PFSK-1 (cell line): ENCODE data around the gene DUSP16.

Source experiments
- FOXP2 ChIP-seq: optimal IDR thresholded peaks from 2 replicates; pipeline ENCODE3; 2011; ENCODE audit warnings: borderline replicate concordance, control low read depth, inconsistent platforms; ENCODE audit not compliant: insufficient read depth; ENCODE audit errors: extremely low read length, extremely low read depth
- POLR2AphosphoS5 ChIP-seq: IDR thresholded peaks from 2 replicates; pipeline ENCODE4 v1.6.1; 2012; ENCODE audit warnings: low read depth, mild to moderate bottlenecking, control low read depth, low read length, moderate library complexity
- REST ChIP-seq, 2 experiments: IDR thresholded peaks; 2 replicates each; pipeline versions ENCODE4 v1.6.1 to v1.8.0; 2011 to 2012; ENCODE audit warnings: low read depth in 2 of 2, low read length in 2 of 2, control low read depth in 1 of 2, inconsistent platforms in 1 of 2, mild to moderate bottlenecking in 1 of 2, moderate library complexity in 1 of 2; ENCODE audit not compliant: insufficient read depth in 1 of 2
- SIN3A ChIP-seq: IDR thresholded peaks from 2 replicates; pipeline ENCODE4 v1.6.1; 2012; ENCODE audit warnings: mild to moderate bottlenecking, low read length, moderate library complexity, borderline replicate concordance; ENCODE audit not compliant: insufficient read depth
- TAF1 ChIP-seq: IDR thresholded peaks from 2 replicates; pipeline ENCODE4 v1.6.1; 2012; ENCODE audit warnings: low read length, control low read depth, borderline replicate concordance; ENCODE audit not compliant: insufficient read depth

GRCh38 chr12:12441429-12441807, 121.2 kb downstream of the DUSP16 start:
- TF ChIP-seq REST (IDR thresholded peaks at IDR 0.05; ENCODE audit: insufficient read depth in 1 of 2, low read depth in 2 of 2, low read length in 2 of 2) (no peak), POLR2AphosphoS5 (no peak), TAF1 (no peak), SIN3A (no peak), FOXP2 (no peak)
